GM20431 (cell line): Measurements from ENCODE around the gene PLCB4.
"Not testable (repeated sequence)": the region's sequence is repeated elsewhere in the genome, so short reads cannot be mapped to it uniquely, and the experiment has no call there.

Experiments
- in situ Hi-C: fragments of 300-500 bp; cut with MseI, MboI; formaldehyde crosslinking; loops from one replicate; pipeline ENCODE4 v1.15.0; 2020; ENCODE audit warnings: low sequenced_read_pairs; ENCODE audit not compliant: unreplicated experiment

PLCB4 gene

DNA sequence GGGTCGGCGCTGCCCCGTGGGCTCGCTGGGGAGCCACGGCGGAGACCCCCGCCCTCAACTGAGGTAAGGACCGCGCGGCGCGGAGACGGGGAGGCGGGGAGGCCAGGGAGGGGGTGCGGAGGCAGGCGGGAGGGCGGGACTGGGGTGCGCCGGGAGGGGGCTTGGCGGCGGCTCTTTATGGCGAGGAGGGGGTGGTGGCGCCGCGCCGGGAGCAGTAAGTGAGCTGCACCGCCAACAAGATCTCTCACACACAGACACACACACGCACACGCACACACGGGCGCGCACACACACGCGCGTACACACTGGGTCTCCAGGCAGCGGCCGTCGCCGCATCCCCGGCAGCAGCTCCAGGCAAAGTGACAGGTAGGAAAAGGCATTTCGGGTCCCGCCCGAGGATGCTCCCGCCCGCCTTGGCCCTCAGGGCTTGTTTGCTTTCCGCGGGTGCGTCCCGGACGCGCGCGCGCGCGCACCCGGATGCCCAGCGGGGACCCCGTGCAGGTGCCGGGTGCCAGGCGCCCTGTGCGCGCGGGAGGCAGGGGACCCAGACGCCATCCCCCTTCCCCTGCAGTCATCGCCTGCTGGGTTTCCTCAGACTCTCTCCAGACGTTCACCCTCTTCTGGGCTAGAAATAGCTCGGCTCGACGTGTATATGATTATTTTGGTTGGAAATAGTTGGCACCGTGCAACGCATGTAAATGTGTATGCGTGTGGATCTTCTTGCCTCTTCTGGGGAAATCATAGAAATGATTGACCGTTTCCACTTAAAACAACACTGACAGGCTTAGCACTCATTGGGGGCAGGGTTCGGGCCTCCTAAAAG lies at the start of gene PLCB4:
Gene PLCB4 (plus strand): TSS at position 247 of the 823 bp plus-strand sequence. CDS start 238,728 bp downstream, outside the sequence.
- in situ Hi-C loops: no loop called here

DNA sequence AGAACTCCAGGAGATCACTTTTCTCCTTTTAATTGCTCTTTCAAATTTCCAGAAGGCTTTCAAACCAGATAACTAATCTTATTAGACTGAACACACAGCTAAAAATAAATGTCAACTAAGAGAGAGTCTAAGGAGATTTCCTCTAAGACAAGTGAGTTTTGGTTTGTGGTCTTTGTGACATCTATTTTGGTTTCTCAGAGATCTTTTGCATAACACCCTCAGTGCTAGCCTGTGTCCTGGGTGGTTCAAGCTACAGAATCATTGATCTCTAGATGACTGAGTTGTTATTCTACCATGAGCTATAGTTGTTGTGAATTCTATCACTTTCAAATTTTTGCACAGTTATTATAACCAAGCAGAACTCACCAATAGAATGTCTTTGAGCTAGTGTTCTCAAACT lies 49.1 kb upstream of the PLCB4 start:
- in situ Hi-C loops: no loop called here

DNA sequence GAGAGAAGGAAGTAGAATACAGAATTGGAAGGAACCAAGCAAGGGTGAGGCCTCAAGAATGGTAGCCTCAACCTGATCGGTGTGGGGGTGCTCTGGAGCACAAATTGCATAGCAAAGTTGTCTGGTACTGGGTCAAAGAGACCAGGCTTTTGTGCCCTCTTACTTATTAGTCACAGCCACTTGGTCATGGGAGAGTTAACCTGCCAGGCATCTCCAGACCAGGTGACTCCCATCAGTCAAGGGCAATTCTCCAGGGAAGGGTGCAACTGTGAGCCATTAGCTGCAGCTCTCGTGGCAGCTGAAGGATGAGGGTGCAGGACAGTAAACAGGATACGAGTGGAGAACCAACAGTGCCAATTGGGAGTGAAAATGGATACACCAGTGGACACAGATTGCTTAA lies 47.7 kb upstream of the PLCB4 start:
- in situ Hi-C loops: no loop called here

DNA sequence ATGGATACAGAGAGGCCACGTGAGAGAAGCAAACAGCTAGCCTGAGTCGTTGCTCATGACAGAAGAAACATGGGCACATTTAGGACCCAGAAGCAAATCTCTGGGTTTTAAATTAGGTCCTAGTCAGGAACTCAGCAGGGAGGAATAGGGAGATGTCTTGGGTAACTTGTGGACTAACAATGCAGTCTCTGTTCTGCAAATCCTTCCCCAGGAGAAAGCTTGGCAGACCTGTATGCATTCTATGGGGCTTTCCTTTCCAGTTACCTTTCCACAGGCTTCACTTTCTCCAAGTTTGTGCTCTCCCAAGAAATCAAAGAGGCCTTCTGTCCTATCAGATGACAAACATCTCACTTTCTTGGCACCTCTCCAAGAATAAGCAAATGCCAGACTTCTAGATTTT lies 47.2 kb upstream of the PLCB4 start:
- in situ Hi-C loops: no loop called here

DNA sequence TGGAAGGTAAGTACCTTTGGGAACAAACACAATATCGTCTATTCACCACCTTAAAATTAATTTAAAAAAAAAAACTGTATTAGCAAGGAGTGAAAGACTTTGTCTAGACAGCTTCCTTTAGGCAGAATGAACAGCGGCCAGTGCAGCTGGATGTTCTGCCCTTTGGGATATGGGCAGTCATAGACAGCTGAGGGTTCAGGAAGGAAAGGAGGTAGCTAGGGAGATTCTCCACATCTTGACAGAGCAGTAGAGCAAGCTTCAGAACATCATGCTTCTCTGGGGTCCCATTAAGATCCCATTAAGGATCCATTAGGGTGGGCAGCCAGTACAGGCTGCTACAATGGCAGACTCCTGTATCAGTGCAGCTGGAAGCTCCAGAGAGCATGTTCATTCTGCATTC lies 46.5 kb upstream of the PLCB4 start:
- in situ Hi-C loops: no loop called here

DNA sequence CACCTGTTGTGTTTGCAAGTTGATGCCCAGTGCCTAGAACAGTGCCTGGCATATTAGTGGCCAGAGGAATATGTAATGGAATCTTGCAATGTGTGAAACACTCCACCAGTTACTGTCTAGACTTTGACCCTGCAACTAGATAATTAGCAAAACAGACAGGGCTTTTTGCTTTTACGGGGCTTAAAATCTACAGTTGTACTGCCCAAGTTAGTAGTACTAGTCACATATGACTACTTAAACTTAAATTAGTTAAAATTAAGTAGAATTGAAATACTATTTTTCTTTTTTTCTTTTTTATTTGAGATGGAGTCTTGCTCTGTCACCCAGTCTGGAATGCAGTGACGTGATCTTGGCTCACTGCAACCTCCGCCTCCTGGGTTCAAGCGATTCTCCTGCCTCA lies 44.3 kb upstream of the PLCB4 start:
- in situ Hi-C loops: no loop called here

DNA sequence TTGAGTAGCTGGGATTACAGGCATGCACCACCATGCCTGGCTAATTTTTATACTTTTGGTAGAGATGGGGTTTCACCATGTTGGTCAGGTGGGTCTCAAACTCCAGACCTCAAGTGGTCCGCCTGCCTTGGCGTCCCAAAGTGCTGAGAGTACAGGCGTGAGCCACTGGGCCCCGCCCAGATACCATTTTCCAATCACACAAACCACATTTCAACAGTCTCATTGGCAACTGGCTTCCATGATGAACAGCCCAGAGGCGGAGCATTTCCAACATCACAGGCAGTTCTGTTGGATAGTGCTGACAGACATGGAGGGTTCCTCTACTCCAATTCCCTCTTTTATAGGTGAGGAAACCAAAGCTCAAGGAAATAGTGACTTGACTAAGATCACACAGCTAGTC lies 43.9 kb upstream of the PLCB4 start:
- in situ Hi-C loops: no loop called here

DNA sequence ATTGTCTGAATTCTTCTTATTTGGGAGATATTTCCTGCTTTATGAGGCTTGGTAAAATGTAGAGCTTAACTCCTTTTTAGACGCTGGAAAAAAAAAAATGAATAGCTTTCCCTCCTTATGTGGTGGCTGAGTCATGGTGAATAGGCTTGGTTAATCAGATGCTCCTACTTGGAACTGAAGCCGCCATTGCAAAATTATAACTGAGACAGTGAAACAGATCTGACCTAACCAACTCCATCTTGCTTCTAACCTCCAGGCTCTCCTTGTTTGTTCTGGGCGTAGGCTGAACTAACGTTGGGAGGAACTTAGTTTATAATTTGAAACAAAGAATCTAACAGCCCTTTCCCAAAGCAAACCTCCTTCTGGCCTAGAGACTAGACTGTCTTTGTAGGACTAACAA lies 43.2 kb upstream of the PLCB4 start:
- in situ Hi-C loops: no loop called here

DNA sequence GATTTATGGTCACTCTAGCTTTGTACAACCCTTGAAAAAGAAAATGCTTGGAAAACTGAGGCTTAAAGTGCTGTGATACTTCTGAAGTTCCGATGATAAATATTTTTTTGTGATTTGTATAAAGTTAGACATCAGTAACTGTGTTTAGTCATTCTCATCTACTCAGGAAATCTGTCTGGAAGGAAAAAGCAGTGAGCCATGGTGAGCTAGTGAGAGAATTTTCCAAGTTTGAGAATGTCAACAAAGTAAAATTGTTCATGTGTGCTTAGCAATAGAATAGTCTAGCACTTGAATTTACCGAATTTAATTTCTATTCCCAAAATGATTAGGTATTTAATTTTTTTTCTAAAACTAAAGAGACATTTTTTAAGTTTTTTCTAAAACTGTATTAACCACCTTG lies 41.3 kb upstream of the PLCB4 start:
- in situ Hi-C loops: no loop called here

DNA sequence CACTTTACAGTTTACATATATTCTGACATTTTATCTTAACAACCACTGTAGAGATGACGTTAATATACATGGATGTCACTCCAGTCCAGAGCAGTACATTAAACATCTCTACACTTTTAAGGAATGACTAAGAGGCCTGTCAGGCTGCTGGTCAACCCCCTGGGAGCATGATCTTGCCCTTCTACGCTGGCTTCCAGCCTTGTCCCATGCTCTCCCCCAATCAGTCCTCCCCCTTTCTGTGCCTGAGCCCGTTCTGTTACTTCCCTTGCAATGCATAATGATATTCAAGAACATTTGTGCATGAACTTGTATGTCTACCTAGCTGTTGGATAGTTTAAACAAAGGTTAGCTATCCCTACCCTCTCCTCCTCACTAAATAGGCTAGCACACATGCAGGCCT lies 40.5 kb upstream of the PLCB4 start:
- in situ Hi-C loops: no loop called here

DNA sequence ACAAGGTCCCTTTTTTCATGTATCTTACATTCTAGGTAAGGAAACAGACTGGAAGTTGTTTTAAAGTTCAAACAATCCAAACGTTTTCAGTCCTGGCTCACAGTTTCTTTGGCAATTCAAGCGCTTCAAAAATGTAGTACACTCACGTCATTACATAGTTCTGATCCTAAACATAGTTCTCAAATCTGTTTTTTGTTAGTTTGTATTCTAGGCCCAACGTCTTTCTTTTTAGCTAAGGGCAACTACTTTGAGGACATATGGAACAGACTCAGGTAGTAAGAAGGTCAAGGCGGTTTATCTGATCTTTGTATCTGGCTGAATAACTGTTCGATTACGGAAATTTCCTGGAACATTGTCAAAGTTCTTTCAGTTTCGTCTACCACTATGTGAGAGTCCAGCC lies 36.9 kb upstream of the PLCB4 start:
- in situ Hi-C loops: no loop called here

DNA sequence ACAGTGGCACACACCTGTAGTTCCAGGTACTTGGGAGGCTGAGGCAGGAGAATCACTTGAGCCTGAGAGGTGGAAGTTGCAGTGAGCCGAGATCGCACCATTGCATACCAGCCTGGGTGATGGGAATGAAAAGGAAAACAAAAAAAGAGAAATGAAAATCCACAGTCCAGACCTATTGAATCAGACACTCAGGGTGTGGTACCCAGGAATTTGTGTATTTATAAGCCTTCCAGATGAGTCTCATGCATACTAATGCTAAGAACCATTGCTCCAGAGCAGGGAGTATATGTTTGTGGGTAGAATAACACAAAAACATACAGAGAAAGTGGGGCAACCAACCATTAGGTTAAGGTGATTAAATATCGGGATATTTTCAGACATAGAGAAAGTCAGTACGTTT lies 36.1 kb upstream of the PLCB4 start:
- in situ Hi-C loops: no loop called here

DNA sequence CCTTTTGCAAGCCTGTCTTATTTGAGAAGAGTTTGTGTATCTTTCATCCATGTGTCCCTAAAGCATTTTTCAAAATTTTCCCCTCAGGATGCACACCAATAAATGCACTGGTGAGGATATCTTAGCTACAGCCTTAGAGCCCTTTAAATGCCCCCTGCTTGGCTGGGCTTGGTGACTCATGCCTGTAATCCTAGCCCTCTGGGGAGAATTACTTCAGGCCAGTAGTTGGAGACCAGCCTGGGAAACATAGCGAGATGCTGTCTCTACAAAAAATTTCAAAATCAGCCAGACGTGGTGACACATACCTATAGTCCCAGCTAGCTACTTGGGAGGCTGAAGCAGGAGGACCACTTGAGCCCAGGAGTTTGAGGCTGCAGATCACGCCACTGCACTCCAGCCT lies 33.8 kb upstream of the PLCB4 start:
- in situ Hi-C loops: no loop called here

DNA sequence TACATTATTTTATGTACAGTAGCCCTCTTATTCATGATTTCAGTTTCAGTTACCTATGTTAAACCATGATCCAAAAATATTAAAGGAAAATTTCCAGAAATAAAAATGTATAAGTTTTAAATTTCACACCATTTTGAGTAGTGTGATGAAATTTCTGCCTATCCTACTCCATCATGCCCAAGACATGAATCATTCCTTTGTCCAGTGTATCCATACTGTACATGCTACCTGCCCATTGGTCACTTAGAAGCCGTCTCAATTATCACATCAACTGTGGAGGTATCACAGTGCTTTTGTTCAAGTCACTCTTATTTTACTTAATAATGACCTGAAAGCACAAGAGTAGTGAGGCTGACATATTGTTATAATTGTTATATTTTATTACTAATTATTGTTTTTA lies 32.3 kb upstream of the PLCB4 start:
- in situ Hi-C loops: no loop called here

DNA sequence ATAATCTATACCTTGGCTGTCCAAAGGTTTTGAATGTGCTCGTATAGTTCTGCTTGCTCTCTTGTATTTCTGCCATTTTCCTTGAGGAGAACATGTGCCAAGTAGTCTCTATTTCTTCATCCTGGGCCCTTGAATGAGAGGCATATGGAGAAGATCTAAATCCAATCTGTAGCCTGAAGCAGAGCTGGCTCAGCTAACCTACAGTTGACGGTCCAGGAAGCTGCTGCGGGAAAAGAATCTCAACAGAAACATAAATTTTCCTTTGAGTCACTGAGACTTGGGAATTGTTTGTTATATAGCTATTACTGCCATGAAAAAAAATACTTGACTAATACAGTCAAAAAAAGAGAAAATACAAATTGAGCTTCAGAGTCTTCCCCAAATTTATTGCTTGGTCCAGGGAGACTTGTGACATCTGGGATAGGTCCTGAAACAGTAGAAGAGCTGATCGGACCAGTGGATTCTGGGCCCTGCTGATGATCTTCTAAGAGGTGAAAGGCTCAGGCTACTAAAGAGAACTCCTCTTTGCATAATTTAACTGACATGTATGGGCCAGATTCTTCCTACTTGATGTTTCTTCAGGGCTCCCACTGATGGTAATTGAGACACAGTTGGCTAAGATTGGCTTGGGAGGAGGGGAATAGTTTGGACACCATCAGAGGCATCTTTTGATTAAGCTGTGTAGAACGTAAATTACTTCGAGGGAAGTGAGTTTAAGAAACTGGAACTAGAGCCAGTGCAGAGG lies 29.9 kb upstream of the PLCB4 start:
- in situ Hi-C loops: no loop called here

DNA sequence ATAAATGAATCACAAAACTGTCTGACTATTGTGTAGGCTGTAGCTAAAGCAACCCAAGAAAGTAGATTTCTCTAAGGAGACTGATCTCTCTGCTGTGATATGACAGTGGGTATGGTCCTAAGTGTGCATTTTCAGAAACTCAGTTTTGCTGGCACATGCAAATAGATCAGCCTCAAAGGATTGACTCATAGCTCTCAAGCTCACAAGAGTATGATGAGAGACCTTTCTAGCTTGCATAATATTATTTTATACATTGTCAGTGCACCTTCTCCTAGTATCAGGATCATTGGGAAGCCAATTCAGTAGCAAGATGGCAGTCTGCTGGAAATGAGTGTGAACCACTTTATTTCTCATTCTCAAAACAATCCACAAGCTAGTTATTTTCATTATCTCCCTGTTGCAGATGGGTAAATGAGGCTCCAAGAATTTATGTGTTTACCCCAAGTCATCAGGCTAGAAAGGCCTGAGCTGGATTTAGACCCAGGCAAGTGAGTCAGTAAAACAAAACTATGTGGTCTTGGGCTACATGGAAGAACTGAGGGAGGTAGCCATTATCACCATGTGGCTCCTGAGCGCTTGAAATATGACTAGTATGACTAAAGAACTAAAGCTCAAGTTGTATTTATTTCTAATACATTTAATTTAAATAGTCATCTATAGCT lies 27.9 kb upstream of the PLCB4 start:
- in situ Hi-C loops: no loop called here

DNA sequence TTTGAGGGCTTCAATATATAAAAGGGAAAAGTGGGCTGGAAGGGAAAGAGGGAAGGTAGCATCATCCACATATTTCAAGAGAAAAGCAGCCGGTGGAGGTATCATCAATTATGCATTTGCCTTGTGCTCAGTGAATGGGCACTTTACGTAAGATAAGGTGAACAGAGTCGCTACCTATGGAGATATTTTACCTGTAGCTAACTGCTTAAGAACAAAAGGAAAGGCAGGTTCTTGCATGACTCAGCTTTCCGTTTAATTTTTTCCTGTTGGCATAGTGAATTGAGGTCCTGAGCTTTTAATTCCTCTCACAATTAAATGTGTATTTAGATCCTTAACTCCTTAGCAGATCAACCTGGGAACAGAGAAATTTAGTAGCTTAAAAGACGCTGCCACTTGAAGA lies 25.5 kb upstream of the PLCB4 start:
- in situ Hi-C loops: no loop called here

DNA sequence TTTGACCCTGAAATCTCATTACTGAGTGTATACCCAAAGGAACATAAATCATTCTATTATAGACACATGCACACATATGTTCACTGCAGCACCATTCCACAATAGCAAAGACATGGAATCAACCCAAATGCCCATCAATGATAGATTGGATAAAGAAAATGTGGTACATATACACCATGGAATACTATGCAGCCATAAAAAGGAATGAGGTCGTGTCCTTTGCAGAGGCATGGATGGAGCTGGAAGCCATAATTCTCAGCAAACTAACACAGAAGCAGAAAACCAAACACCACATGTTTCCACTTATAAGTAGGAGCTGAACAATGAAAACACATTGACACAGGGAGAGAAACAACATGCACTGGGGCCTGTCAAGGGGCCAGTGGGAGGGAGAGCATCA lies 21.0 kb upstream of the PLCB4 start:
- in situ Hi-C loops: not testable (repeated sequence)

DNA sequence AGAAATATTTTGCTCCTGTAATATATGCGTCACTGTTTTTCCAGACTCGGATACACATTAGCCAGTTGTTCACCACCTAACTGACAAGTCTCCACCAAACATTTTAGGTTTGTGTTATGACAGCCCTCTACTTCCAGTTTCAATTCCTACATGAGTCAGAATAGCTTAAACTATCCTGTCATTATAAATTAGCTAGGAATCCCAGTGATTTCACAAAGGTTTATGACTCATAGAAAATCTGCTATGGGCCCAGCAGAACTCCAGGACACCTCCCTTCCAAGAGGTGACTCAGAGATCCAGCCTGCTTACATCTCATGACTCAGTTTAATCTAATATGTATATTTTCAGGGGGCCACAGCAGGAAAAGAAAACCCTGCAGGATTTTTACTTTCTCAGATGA lies 17.4 kb upstream of the PLCB4 start:
- in situ Hi-C loops: no loop called here

DNA sequence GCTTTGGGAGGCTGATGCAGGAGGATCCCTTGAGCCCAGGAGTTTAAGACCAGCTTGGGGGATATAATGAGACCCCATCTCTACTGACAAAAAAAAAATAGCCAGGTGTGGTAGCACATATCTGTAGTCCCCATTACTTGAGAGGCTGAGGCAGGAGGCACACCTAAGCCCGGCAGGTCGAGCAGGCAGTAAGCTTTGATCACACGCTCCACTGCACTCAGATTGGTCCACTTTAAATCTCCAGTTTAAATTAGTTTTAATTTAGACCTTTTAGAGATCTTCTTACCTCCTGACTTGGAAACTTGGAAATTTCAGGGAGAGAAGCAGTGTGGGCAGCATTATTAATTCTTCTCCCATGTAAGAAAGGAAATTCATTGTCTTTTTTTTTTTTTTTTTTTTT lies 16.8 kb upstream of the PLCB4 start:
- in situ Hi-C loops: no loop called here

DNA sequence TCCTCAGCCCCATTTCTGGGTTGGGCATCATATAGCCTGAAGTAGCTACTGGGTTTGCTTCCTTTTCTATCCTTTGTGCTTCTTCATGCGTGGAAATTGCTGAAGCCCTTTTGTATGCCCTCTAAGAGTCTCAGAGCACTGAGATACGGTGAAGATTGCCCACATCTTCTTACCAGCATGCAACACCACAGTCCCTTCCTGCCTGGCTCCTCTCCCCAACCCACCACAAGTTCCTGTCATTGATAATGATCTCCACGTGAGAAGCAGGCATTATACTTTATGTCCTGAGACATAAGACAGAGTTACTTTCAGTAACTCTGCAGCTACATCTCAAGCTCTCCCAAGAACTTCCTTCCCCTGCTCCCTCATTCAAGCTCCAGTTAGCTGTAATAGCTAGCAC lies 15.8 kb upstream of the PLCB4 start:
- in situ Hi-C loops: no loop called here
